ENCODE measurements around the gene MAP3K20. TPM values are rescaled to one million over a fixed set of nuclear protein-coding genes. Genes with fewer than 3 reads are reported as not detected.

MAP3K20 gene
- total and polyA plus RNA-seq, 8 donors = 49.6 to 71.8 (median 64.6) TPM

DNA sequence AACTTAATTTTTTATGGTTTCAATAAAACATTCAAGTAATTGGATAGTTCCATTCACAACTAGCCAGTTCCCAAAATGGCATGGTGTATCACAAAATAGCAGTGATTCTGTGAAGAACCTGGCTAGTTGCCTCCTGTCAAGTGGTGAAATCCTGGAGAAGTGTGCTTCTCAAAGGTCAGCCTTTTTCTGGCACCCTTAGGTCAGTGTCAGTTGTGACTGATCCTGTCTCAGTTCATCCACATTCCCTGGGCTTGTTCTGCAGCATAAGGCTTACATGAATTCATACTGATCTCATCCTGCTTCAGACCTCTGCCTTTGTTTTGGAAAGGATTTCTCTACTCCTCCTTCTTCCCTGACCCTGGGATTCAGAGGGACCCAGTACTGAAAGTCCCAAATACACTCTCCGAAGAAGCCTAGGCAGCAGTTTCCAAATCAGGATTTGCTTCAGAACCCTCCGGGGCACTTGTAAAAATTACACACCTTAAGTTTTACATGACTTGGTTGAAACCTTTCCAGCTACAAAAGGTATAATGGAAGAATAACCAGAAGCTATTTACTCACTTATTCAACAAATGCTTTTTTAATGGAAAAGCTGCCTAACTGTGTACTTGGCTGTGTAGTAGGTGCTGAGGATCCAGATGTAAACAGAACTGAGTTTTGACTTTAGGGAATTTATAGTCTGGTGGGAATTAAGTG lies 11.0 kb downstream of the MAP3K20 start:
- Histone ChIP-seq H3K36me3 (peaks cover 0 to 2% of the 10 kb centered on the region in 2 donors), H3K4me3 (no peak overlapping the region), H3K27ac (peak overlapping the region in 1 of 2 donors; percentile 49), H3K4me1 (peaks cover 8 to 10% of the 10 kb centered on the region in 2 donors), H3K27me3 (no peaks in the 10 kb centered on the region), H3K9me3 (no peaks in the 10 kb centered on the region)
- ATAC-seq = peak; percentile 36
- intact Hi-C loops (cut with DNase I) = loop anchor here in 1 of 2 donors (10.0 kb wide), 1 partner anchor 108 kb away; no protein-coding TSS in a partner anchor
- TF ChIP-seq, protein P1, sequence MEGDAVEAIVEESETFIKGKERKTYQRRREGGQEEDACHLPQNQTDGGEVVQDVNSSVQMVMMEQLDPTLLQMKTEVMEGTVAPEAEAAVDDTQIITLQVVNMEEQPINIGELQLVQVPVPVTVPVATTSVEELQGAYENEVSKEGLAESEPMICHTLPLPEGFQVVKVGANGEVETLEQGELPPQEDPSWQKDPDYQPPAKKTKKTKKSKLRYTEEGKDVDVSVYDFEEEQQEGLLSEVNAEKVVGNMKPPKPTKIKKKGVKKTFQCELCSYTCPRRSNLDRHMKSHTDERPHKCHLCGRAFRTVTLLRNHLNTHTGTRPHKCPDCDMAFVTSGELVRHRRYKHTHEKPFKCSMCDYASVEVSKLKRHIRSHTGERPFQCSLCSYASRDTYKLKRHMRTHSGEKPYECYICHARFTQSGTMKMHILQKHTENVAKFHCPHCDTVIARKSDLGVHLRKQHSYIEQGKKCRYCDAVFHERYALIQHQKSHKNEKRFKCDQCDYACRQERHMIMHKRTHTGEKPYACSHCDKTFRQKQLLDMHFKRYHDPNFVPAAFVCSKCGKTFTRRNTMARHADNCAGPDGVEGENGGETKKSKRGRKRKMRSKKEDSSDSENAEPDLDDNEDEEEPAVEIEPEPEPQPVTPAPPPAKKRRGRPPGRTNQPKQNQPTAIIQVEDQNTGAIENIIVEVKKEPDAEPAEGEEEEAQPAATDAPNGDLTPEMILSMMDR (IDR thresholded peaks at IDR 0.05) = no peak
- no peak for DNase-seq

DNA sequence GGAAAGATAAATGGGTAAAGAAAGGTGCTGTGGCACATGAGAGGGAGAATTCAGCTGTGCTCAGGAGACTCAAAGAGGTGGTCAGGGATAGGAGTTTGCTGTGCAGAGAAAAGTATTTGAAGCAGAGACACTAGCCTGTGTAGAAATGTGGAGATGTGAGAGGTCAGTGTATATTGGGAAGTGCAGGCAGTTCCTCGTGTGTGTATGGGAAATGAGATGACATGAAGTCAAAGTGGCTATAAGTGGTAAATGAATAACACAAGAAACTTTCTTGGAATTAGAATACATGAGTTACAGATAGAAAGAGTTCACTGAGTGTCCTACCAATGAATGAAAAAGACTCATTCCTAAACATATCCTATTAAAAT lies 11.6 kb downstream of the MAP3K20 start:
- Histone ChIP-seq H3K27me3 (no peaks in the 10 kb centered on the region), H3K9me3 (no peaks in the 10 kb centered on the region), H3K27ac (peak overlapping the region in 1 of 2 donors; percentile 49), H3K4me3 (no peak overlapping the region), H3K36me3 (peaks cover 0 to 7% of the 10 kb centered on the region in 2 donors), H3K4me1 (peaks cover 8 to 10% of the 10 kb centered on the region in 2 donors)
- TF ChIP-seq, protein P1 (IDR thresholded peaks at IDR 0.05) = no peak
- ATAC-seq (peak; percentile 35), DNase-seq (no peak)
- intact Hi-C loops (cut with DNase I) = loop anchor here in 1 of 2 donors (10.0 kb wide), 1 partner anchor 108 kb away; no protein-coding TSS in a partner anchor

DNA sequence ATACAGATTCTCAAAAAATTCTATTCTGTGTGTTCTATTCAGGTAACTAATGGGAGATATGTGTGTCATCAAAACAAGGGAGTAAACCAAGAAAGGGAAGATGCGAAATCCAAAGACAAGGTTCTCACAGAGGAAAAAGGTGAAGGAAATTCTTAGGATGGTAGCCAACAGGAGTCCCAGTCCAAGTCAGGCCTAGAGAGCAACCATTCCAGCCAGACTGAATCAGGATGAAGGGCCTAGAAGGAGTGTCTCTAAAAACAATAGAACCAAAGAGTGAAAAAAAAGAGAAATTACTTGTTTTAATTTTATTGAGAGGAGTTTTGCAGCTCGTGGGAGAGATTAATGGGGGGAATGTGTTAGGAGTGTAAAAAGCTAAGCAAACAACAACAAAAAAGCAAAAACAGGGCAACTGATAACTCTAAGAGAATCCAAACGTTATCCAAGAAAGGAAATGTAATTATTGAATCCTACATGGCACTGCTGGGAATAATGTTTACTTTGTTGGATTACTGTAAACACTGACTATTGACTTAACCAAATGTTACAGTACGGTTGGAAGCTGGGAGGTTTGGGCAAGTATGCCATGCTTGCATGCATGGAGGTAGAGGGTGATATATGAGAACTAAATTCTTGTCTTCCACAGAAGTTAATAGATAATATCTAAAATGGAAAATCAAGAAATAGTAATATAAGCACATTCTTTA lies 12.3 kb downstream of the MAP3K20 start:
- ATAC-seq = no peak
- DNase-seq = no peak
- Histone ChIP-seq H3K4me1 (peaks cover 8 to 10% of the 10 kb centered on the region in 2 donors), H3K4me3 (no peak overlapping the region), H3K27ac (peak overlapping the region in 1 of 2 donors; percentile 49), H3K9me3 (no peaks in the 10 kb centered on the region), H3K27me3 (no peaks in the 10 kb centered on the region), H3K36me3 (peaks cover 0 to 14% of the 10 kb centered on the region in 2 donors)
- TF ChIP-seq, protein P1 (IDR thresholded peaks at IDR 0.05) = no peak
- intact Hi-C loops (cut with DNase I) = loop anchor here in 1 of 2 donors (10.0 kb wide), 1 partner anchor 107 kb away; no protein-coding TSS in a partner anchor

DNA sequence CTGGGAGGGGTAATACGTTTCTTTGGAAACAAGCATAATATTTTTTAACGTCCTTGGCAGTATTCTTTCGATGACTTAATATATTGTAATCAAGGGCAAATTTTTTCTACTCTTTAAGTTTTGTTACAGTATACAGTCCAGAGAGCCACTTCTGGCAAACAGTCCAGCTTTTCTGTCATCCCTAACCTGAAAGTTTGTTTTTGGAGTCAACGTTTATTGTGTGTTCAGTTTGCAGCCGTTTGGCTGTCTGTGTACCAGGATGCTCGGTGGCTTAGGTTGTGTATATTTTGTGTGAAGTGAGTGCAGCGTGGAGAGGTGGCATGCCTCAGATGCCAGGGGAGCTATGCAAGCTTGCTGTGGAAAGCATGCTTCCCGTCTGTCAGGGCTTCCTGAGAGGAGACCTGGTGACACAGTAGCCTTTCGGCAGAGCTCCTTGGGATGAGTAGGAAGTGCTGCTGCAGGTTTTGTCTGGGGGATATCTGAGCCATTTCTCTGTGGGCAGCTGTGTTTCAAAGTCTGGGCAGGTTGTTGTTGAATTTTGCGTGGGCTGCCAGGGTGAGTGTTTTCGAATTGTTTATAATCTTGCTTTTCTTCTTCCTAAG lies 14.7 kb downstream of the MAP3K20 start:
- peaks cover 8 to 10% of the 10 kb centered on the region in 2 donors for H3K4me1 ChIP-seq
- intact Hi-C loops (cut with DNase I) = no loop called here
- no peaks in the 10 kb centered on the region for H3K27me3 ChIP-seq
- H3K27ac ChIP-seq = peak overlapping the region; percentile 4 to 63
- ATAC-seq (peak; percentile 86), DNase-seq (peak in 2 of 4 donors; percentile 51 to 58)
- peaks cover 0 to 15% of the 10 kb centered on the region in 2 donors for H3K36me3 ChIP-seq
- TF ChIP-seq, protein P1 (IDR thresholded peaks at IDR 0.05) = no peak
- no peak overlapping the region for H3K4me3 ChIP-seq
- H3K9me3 ChIP-seq = no peaks in the 10 kb centered on the region
